Neural progenitor cell (in vitro differentiated cells): ENCODE results near the gene SH3GL3. TPM values are rescaled to one million over a fixed set of nuclear protein-coding genes. Genes with fewer than 3 reads are reported as not detected.
A peak's percentile ranks its signal among the peaks of the same experiment; 100 is the strongest.

Source experiments
- DNase-seq: peaks from one replicate; pipeline ENCODE4 v3.0.0-alpha.2; 2016; ENCODE audit warnings: low spot score
- H2AFZ ChIP-seq: fragments of 200-600 bp; sonication (generic); replicated peaks from 2 replicates; pipeline ENCODE4 v1.6.1; 2016; ENCODE audit warnings: antibody characterized with exemption
- H3F3A ChIP-seq: fragments of 200-600 bp; sonication (generic); 2 replicates; pipeline ENCODE4 v1.6.1; 2016; ENCODE audit warnings: antibody characterized with exemption, low read depth
- H3K27ac ChIP-seq: fragments of 200-600 bp; sonication (generic); 2 replicates; pipeline ENCODE4 v1.5.1; 2016; ENCODE audit warnings: mild to moderate bottlenecking
- H3K27me3 ChIP-seq: fragments of 200-600 bp; sonication (generic); 2 replicates; pipeline ENCODE4 v1.6.1; 2016; ENCODE audit warnings: mild to moderate bottlenecking, moderate library complexity
- H3K36me3 ChIP-seq: fragments of 200-600 bp; sonication (generic); 2 replicates; pipeline ENCODE4 v1.5.1; 2016
- H3K4me1 ChIP-seq: fragments of 200-600 bp; sonication (generic); 2 replicates; pipeline ENCODE4 v1.6.1; 2016; ENCODE audit warnings: mixed run types
- H3K4me2 ChIP-seq: fragments of 200-600 bp; sonication (generic); 2 replicates; pipeline ENCODE4 v1.6.1; 2016
- H3K4me3 ChIP-seq: fragments of 200-600 bp; sonication (generic); 2 replicates; pipeline ENCODE4 v1.5.1; 2016
- H3K79me2 ChIP-seq: fragments of 200-600 bp; sonication (generic); 2 replicates; pipeline ENCODE4 v1.6.1; 2016; ENCODE audit warnings: low read depth
- H3K9ac ChIP-seq: fragments of 200-600 bp; sonication (generic); 2 replicates; pipeline ENCODE4 v1.6.1; 2016
- H3K9me3 ChIP-seq: fragments of 200-600 bp; sonication (generic); 2 replicates; pipeline ENCODE4 v1.5.1; 2016; ENCODE audit warnings: low read depth
- H4K20me1 ChIP-seq: fragments of 200-600 bp; sonication (generic); 2 replicates; pipeline ENCODE4 v1.6.1; 2016; ENCODE audit warnings: low read depth
- H3K27ac Mint-ChIP-seq: 3 replicates; pipeline ENCODE4 v1.8.0; 2021; ENCODE audit warnings: mixed read lengths
- H3K27me3 Mint-ChIP-seq: 2 replicates; pipeline ENCODE4 v1.8.0; 2022; ENCODE audit warnings: low read depth, mild to moderate bottlenecking, inconsistent platforms, moderate library complexity, mixed read lengths; ENCODE audit not compliant: insufficient read depth
- H3K36me3 Mint-ChIP-seq: 3 replicates; pipeline ENCODE4 v1.8.0; 2021; ENCODE audit warnings: mixed read lengths
- H3K4me1 Mint-ChIP-seq: 3 replicates; pipeline ENCODE4 v1.8.0; 2021; ENCODE audit warnings: mixed read lengths
- H3K4me3 Mint-ChIP-seq: 3 replicates; pipeline ENCODE4 v1.8.0; 2021; ENCODE audit warnings: mild to moderate bottlenecking, moderate library complexity, mixed read lengths
- H3K9me3 Mint-ChIP-seq: 3 replicates; pipeline ENCODE4 v1.8.0; 2020; ENCODE audit warnings: mixed read lengths
- EZH2 ChIP-seq: fragments of 200-600 bp; sonication (generic); IDR thresholded peaks from 2 replicates; pipeline ENCODE4 v1.6.1; 2017; ENCODE audit warnings: antibody characterized with exemption, mild to moderate bottlenecking, moderate library complexity
- EZH2phosphoT487 ChIP-seq: fragments of 200-600 bp; sonication (generic); IDR thresholded peaks from 2 replicates; pipeline ENCODE4 v1.6.1; 2017; ENCODE audit warnings: antibody characterized with exemption
- total RNA-seq: library from RNA; depleted of rRNA; stranded (reverse); fragments of >200 nt; gene quantifications from 2 replicates; pipeline ENCODE4 v1.2.3, GENCODE V29; 2015; ENCODE audit warnings: low replicate concordance
- TF ChIP-seq, protein P1 (sequence below): fragments of 200-600 bp; sonication (generic); IDR thresholded peaks from 2 replicates; pipeline ENCODE4 v1.5.1; 2017; ENCODE audit warnings: antibody characterized with exemption, mild to moderate bottlenecking

SH3GL3 gene
- total RNA-seq, 1 donor from 2014 or later = 8.2 TPM

DNA sequence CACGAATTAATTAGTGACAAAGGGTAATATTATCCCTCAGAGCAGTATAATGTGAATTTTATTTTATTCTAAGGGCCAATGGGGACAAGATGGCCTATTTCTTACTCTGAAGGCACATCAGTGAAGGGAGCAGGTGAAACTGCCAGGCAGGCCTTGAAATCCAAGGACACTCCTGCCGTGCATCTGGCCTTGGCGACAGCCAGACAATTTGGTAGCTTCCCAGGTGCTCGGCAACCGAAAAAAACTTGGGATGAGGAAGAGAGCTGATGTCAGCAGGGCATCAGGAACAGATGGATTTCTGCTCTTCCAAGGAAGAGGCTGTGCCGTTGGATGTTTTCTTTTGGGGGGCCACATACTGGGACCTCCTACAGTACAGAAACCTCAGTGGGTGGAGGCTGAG lies 123.6 kb downstream of the SH3GL3 start:
- TF ChIP-seq EZH2 = no peak
- TF ChIP-seq EZH2phosphoT487 = no peak
- TF ChIP-seq, protein P1, sequence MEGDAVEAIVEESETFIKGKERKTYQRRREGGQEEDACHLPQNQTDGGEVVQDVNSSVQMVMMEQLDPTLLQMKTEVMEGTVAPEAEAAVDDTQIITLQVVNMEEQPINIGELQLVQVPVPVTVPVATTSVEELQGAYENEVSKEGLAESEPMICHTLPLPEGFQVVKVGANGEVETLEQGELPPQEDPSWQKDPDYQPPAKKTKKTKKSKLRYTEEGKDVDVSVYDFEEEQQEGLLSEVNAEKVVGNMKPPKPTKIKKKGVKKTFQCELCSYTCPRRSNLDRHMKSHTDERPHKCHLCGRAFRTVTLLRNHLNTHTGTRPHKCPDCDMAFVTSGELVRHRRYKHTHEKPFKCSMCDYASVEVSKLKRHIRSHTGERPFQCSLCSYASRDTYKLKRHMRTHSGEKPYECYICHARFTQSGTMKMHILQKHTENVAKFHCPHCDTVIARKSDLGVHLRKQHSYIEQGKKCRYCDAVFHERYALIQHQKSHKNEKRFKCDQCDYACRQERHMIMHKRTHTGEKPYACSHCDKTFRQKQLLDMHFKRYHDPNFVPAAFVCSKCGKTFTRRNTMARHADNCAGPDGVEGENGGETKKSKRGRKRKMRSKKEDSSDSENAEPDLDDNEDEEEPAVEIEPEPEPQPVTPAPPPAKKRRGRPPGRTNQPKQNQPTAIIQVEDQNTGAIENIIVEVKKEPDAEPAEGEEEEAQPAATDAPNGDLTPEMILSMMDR = no peak
- Histone ChIP-seq H4K20me1 (no peaks in the 10 kb centered on the region), H3K79me2 (no peaks in the 10 kb centered on the region), H3F3A (no peaks in the 10 kb centered on the region), H3K9me3 (no peaks in the 10 kb centered on the region), H2AFZ (no peak overlapping the region), H3K4me2 (no peak overlapping the region), H3K27me3 (no peaks in the 10 kb centered on the region), H3K4me3 (no peak overlapping the region), H3K4me1 (no peaks in the 10 kb centered on the region), H3K27ac (no peak overlapping the region), H3K36me3 (no peaks in the 10 kb centered on the region), H3K9ac (no peak overlapping the region)
- Mint-ChIP-seq H3K36me3 (no peaks in the 10 kb centered on the region), H3K4me3 (no peak overlapping the region), H3K27me3 (no peaks in the 10 kb centered on the region), H3K27ac (no peak overlapping the region), H3K9me3 (no peaks in the 10 kb centered on the region), H3K4me1 (peaks cover 3% of the 10 kb centered on the region)
- DNase-seq = no peak

DNA sequence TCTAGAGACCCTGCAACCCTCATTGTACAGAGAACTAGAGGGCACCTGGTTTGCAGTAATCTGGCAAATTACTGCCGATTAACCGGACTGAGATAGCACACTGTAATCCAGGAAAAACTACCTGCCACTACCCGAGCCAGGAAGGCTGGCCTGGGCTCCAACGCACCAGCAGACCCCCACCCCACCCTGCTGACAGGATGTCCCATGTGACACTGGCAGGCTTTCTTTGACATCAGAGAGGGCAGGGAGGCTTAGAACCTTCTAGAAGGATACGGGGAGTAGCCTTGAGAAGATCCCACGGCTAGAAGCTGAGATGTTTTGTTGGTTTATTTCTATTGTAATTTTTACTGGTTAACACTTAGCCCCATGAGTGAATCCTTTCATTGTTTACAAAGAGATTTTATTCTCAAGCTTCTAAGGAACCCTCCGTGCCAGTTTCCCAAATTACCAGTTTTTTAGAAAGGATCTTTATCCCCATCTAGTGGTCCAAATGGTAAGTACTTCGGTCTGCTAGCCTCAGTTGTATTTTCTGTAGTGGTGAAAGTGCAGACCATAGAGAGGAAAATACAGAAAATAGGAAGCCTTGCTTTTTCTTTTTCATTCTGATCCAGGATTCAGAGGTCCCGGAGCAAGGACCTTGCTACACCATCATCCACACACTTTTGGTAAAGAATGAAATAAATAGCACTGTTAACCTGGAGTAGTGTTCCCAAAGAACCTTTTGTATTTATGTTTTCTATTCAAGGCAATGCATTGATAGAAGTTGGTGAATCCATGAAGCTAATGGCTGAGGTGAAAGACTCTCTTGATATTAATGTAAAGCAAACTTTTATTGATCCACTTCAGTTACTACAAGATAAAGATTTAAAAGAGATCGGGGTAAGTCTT lies 124.9 kb downstream of the SH3GL3 start:
- peaks cover 3% of the 10 kb centered on the region for H3K4me1 Mint-ChIP-seq
- H4K20me1 ChIP-seq = no peaks in the 10 kb centered on the region

DNA sequence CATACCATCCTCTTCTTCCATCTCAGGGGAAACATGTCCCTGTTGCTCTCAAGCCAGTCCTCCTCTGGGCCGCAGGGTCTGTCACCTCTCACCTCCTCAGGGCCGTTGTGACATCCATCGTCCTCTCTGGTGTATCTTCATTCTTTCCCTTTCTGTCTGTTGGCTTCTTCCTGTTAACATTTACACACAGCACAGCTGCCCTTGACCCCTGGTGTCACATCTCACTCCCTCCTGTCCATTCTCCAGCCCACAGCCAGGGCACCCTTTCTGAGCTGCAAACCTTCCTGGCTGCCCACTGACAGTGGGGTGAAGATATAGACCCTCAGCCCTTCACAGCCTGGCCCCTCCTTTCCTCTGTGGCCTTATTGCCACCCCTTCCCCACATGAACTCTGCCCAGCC lies 127.2 kb downstream of the SH3GL3 start:
- no peaks in the 10 kb centered on the region for H3K9me3 ChIP-seq
- H3K4me1 ChIP-seq = no peaks in the 10 kb centered on the region
- no peaks in the 10 kb centered on the region for H4K20me1 ChIP-seq
- Mint-ChIP-seq H3K27ac (peak overlapping the region; percentile 17), H3K36me3 (no peaks in the 10 kb centered on the region), H3K27me3 (no peaks in the 10 kb centered on the region), H3K4me3 (no peak overlapping the region), H3K9me3 (no peaks in the 10 kb centered on the region), H3K4me1 (peaks cover 3% of the 10 kb centered on the region)
- no peak overlapping the region for H2AFZ ChIP-seq
- no peak overlapping the region for H3K27ac ChIP-seq
- H3K79me2 ChIP-seq = no peaks in the 10 kb centered on the region
- H3K4me2 ChIP-seq = no peak overlapping the region
- H3K4me3 ChIP-seq = no peak overlapping the region
- no peaks in the 10 kb centered on the region for H3K36me3 ChIP-seq
- DNase-seq = no peak
- TF ChIP-seq, protein P1 = no peak
- H3K27me3 ChIP-seq = no peaks in the 10 kb centered on the region
- H3K9ac ChIP-seq = no peak overlapping the region
- no peaks in the 10 kb centered on the region for H3F3A ChIP-seq

More for the DNA sequence above, 124.9 kb downstream of the SH3GL3 start:
- H3K4me1 ChIP-seq = no peaks in the 10 kb centered on the region
- H3K27me3 ChIP-seq = no peaks in the 10 kb centered on the region
- H3K4me3 ChIP-seq = no peak overlapping the region
- no peak overlapping the region for H2AFZ ChIP-seq
- H3K9me3 ChIP-seq = no peaks in the 10 kb centered on the region
- no peaks in the 10 kb centered on the region for H3K27me3 Mint-ChIP-seq
- no peak overlapping the region for H3K4me2 ChIP-seq
- H3K4me3 Mint-ChIP-seq = no peak overlapping the region
- no peaks in the 10 kb centered on the region for H3K36me3 ChIP-seq
- no peaks in the 10 kb centered on the region for H3K36me3 Mint-ChIP-seq
- no peaks in the 10 kb centered on the region for H3F3A ChIP-seq
- H3K79me2 ChIP-seq = no peaks in the 10 kb centered on the region
- DNase-seq = peak; percentile 51
- TF ChIP-seq, protein P1 = peak; percentile 60
- no peak for TF ChIP-seq EZH2phosphoT487
- no peaks in the 10 kb centered on the region for H3K9me3 Mint-ChIP-seq
- H3K27ac ChIP-seq = no peak overlapping the region
- H3K27ac Mint-ChIP-seq = no peak overlapping the region
- H3K9ac ChIP-seq = no peak overlapping the region
